ENCODE data around the gene FBN1.

- no peak for TF ChIP-seq CTCF (IDR thresholded peaks at IDR 0.05)
- no peak for TF ChIP-seq POLR2A (IDR thresholded peaks at IDR 0.05)
- no peak for TF ChIP-seq POLR2AphosphoS5 (IDR thresholded peaks at IDR 0.05; ENCODE audit: insufficient read depth in 1 of 2, low read depth in 1 of 2)
Measured at GRCh38 chr15:48528921-48529320, 116.6 kb downstream of the FBN1 start.

All from vagina (tissue), 2 donors.